ENCODE results near the gene RETREG3. TPM values are rescaled to one million over a fixed set of nuclear protein-coding genes. Genes with fewer than 3 reads are reported as not detected.

Gene RETREG3
- total and polyA plus RNA-seq, 2 experiments from 2014 or later = 8.0 to 38.2 TPM

- TF ChIP-seq REST (IDR thresholded peaks at IDR 0.05; ENCODE audit: unreplicated experiment) (no peak), POLR2AphosphoS5 (IDR thresholded peaks at IDR 0.05; ENCODE audit: low read depth) (no peak), JUNB (IDR thresholded peaks at IDR 0.05; ENCODE audit: unreplicated experiment) (no peak), ZNF462 (CRISPR knock-in tag; IDR thresholded peaks at IDR 0.05) (no peak)
These were observed 46.4 kb upstream of the RETREG3 start (continued) for GRCh38 chr17:42655528-42655927.
